ENCODE measurements around the gene CCNL2. TPM values are rescaled to one million over a fixed set of nuclear protein-coding genes. Genes with fewer than 3 reads are reported as not detected.

CCNL2 gene
- total RNA-seq, 1 donor from 2014 or later, result 138 TPM

GRCh38 chr1:1435911-1436629 is 36.9 kb upstream of the CCNL2 start:
- no peaks in the 10 kb centered on the region for H3K36me3 Mint-ChIP-seq (ENCODE audit: low read depth)
- no peaks in the 10 kb centered on the region for H3K9me3 Mint-ChIP-seq
- no peaks in the 10 kb centered on the region for H3K4me1 Mint-ChIP-seq (ENCODE audit: low read depth)
- peaks cover 4% of the 10 kb centered on the region for H3K27me3 Mint-ChIP-seq (ENCODE audit: insufficient read depth)
- peak overlapping the region; percentile 51 for H3K4me3 Mint-ChIP-seq
- H3K27ac Mint-ChIP-seq, result peak overlapping the region; percentile 29
- intact Hi-C loops (cut with micrococcal nuclease), result no loop called here
- DNase-seq (ENCODE audit: low spot score), result no peak

- Mint-ChIP-seq H3K36me3 (ENCODE audit: low read depth) (no peaks in the 10 kb centered on the region), H3K9me3 (no peaks in the 10 kb centered on the region), H3K27ac (peak within 1 kb of the TSS; percentile 40), H3K4me1 (ENCODE audit: low read depth) (no peaks in the 10 kb centered on the region), H3K27me3 (ENCODE audit: insufficient read depth) (peaks cover 4% of the 10 kb centered on the region), H3K4me3 (peak within 1 kb of the TSS; percentile 66)
- DNase-seq (ENCODE audit: low spot score), result peak; percentile 76
- intact Hi-C loops (cut with micrococcal nuclease), result no loop called here
Observed at GRCh38 chr1:1435106-1435903, 36.2 kb upstream of the CCNL2 start, which contains the start of gene VWA1. TSS of gene VWA1 (plus strand) at chr1:1435690. CDS start at chr1:1435749, 59 bp downstream.

- Mint-ChIP-seq H3K27ac (peak overlapping the region; percentile 40), H3K4me3 (peak overlapping the region; percentile 66), H3K27me3 (ENCODE audit: insufficient read depth) (peaks cover 8% of the 10 kb centered on the region), H3K9me3 (no peaks in the 10 kb centered on the region), H3K4me1 (ENCODE audit: low read depth) (no peaks in the 10 kb centered on the region), H3K36me3 (ENCODE audit: low read depth) (no peaks in the 10 kb centered on the region)
- no peak for DNase-seq (ENCODE audit: low spot score)
- intact Hi-C loops (cut with micrococcal nuclease), result no loop called here
Observed at GRCh38 chr1:1434824-1435105, 35.6 kb upstream of the CCNL2 start.

- DNase-seq (ENCODE audit: low spot score), result no peak
- Mint-ChIP-seq H3K27me3 (ENCODE audit: insufficient read depth) (peaks cover 12% of the 10 kb centered on the region), H3K27ac (peak overlapping the region; percentile 55), H3K4me3 (peak overlapping the region; percentile 1), H3K36me3 (ENCODE audit: low read depth) (no peaks in the 10 kb centered on the region), H3K4me1 (ENCODE audit: low read depth) (no peaks in the 10 kb centered on the region), H3K9me3 (no peaks in the 10 kb centered on the region)
- intact Hi-C loops (cut with micrococcal nuclease), result no loop called here
Observed at GRCh38 chr1:1434131-1434823, 35.1 kb upstream of the CCNL2 start.

- intact Hi-C loops (cut with micrococcal nuclease), result no loop called here
- H3K4me3 Mint-ChIP-seq, result no peak overlapping the region
- no peak for DNase-seq (ENCODE audit: low spot score)
Observed at GRCh38 chr1:1433804-1434130, 34.6 kb upstream of the CCNL2 start.

GRCh38 chr1:1432951-1433803 is 34.0 kb upstream of the CCNL2 start:
- no peaks in the 10 kb centered on the region for H3K4me1 Mint-ChIP-seq (ENCODE audit: low read depth)
- intact Hi-C loops (cut with micrococcal nuclease), result no loop called here
- H3K4me3 Mint-ChIP-seq, result no peak overlapping the region
- no peak for DNase-seq (ENCODE audit: low spot score)
- peak overlapping the region; percentile 55 for H3K27ac Mint-ChIP-seq
- H3K36me3 Mint-ChIP-seq (ENCODE audit: low read depth), result no peaks in the 10 kb centered on the region
- no peaks in the 10 kb centered on the region for H3K9me3 Mint-ChIP-seq
- H3K27me3 Mint-ChIP-seq (ENCODE audit: insufficient read depth), result peaks cover 21% of the 10 kb centered on the region

More at GRCh38 chr1:1433804-1434130, 34.6 kb upstream of the CCNL2 start:
- Mint-ChIP-seq H3K4me1 (ENCODE audit: low read depth) (no peaks in the 10 kb centered on the region), H3K9me3 (no peaks in the 10 kb centered on the region), H3K27ac (peak overlapping the region; percentile 55), H3K36me3 (ENCODE audit: low read depth) (no peaks in the 10 kb centered on the region), H3K27me3 (ENCODE audit: insufficient read depth) (peaks cover 15% of the 10 kb centered on the region)

GRCh38 chr1:1432274-1432950 is 33.3 kb upstream of the CCNL2 start:
- Mint-ChIP-seq H3K4me1 (ENCODE audit: low read depth) (no peaks in the 10 kb centered on the region), H3K27me3 (ENCODE audit: insufficient read depth) (peaks cover 21% of the 10 kb centered on the region), H3K9me3 (no peaks in the 10 kb centered on the region), H3K4me3 (no peak overlapping the region), H3K36me3 (ENCODE audit: low read depth) (no peaks in the 10 kb centered on the region), H3K27ac (no peak overlapping the region)
- no peak for DNase-seq (ENCODE audit: low spot score)
- intact Hi-C loops (cut with micrococcal nuclease), result no loop called here

GRCh38 chr1:1431845-1432273 is 32.7 kb upstream of the CCNL2 start:
- H3K9me3 Mint-ChIP-seq, result no peaks in the 10 kb centered on the region
- no peak overlapping the region for H3K27ac Mint-ChIP-seq
- no peaks in the 10 kb centered on the region for H3K36me3 Mint-ChIP-seq (ENCODE audit: low read depth)
- peaks cover 21% of the 10 kb centered on the region for H3K27me3 Mint-ChIP-seq (ENCODE audit: insufficient read depth)
- DNase-seq (ENCODE audit: low spot score), result no peak
- intact Hi-C loops (cut with micrococcal nuclease), result no loop called here
- no peaks in the 10 kb centered on the region for H3K4me1 Mint-ChIP-seq (ENCODE audit: low read depth)
- no peak overlapping the region for H3K4me3 Mint-ChIP-seq

- no peak for DNase-seq (ENCODE audit: low spot score)
- H3K27me3 Mint-ChIP-seq (ENCODE audit: insufficient read depth), result peaks cover 20% of the 10 kb centered on the region
- no peaks in the 10 kb centered on the region for H3K4me1 Mint-ChIP-seq (ENCODE audit: low read depth)
- intact Hi-C loops (cut with micrococcal nuclease), result no loop called here
- no peak overlapping the region for H3K27ac Mint-ChIP-seq
- no peak overlapping the region for H3K4me3 Mint-ChIP-seq
- no peaks in the 10 kb centered on the region for H3K36me3 Mint-ChIP-seq (ENCODE audit: low read depth)
- no peaks in the 10 kb centered on the region for H3K9me3 Mint-ChIP-seq
Observed at GRCh38 chr1:1430992-1431844, 32.1 kb upstream of the CCNL2 start.

GRCh38 chr1:1430114-1430982 is 31.2 kb upstream of the CCNL2 start:
- H3K4me1 Mint-ChIP-seq (ENCODE audit: low read depth), result no peaks in the 10 kb centered on the region
- intact Hi-C loops (cut with micrococcal nuclease), result no loop called here
- no peak for DNase-seq (ENCODE audit: low spot score)

GRCh38 chr1:1429671-1430073 is 30.5 kb upstream of the CCNL2 start:
- intact Hi-C loops (cut with micrococcal nuclease), result no loop called here

More at GRCh38 chr1:1430114-1430982, 31.2 kb upstream of the CCNL2 start:
- H3K4me3 Mint-ChIP-seq, result no peak overlapping the region
- H3K36me3 Mint-ChIP-seq (ENCODE audit: low read depth), result no peaks in the 10 kb centered on the region
- no peak overlapping the region for H3K27ac Mint-ChIP-seq
- H3K9me3 Mint-ChIP-seq, result no peaks in the 10 kb centered on the region
- H3K27me3 Mint-ChIP-seq (ENCODE audit: insufficient read depth), result peaks cover 20% of the 10 kb centered on the region

More at GRCh38 chr1:1429671-1430073, 30.5 kb upstream of the CCNL2 start:
- H3K27ac Mint-ChIP-seq, result no peak overlapping the region
- H3K27me3 Mint-ChIP-seq (ENCODE audit: insufficient read depth), result peaks cover 24% of the 10 kb centered on the region
- H3K9me3 Mint-ChIP-seq, result no peaks in the 10 kb centered on the region
- no peak for DNase-seq (ENCODE audit: low spot score)
- H3K4me3 Mint-ChIP-seq, result no peak overlapping the region
- H3K36me3 Mint-ChIP-seq (ENCODE audit: low read depth), result no peaks in the 10 kb centered on the region
- H3K4me1 Mint-ChIP-seq (ENCODE audit: low read depth), result no peaks in the 10 kb centered on the region
